ENCODE measurements around the gene BCAS3.

DNA sequence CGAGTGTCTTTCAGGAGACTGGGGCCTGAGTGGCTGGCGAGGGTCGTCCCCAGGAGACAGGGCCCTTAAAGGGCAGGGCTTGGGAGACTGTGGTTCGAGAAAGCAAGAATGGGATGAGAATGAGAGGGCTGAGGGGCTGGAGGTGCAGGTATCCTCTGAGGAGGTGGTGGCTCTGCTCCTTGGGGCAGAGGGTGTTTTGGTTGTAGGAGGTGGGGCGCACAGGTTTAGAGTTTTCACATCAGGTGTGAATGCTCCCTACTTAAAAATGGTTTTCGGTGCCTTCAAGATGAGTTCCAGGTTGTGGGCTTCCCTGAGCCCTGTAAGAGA is 430 bp downstream of the BCAS3 start:
- no peak for TF ChIP-seq POLR2A (IDR thresholded peaks at IDR 0.05)
- no peak for TF ChIP-seq CTCF (IDR thresholded peaks at IDR 0.05)

All from heart left ventricle (tissue), 13 donors.